K562 (cell line): ENCODE data around the gene RGS7. TPM values are rescaled to one million over a fixed set of nuclear protein-coding genes. Genes with fewer than 3 reads are reported as not detected.

Source experiments
- ATAC-seq: fragments of 200-7000 bp; cut with Tn5 transposase; 3 replicates; pipeline ENCODE4 v1.9.1; 2020; ENCODE audit warnings: moderate library complexity
- BruUV-seq: library from RNA; stranded (reverse); fragments of 400-500 nt; replicated peaks from 2 replicates; lab custom pipeline; 2021; lab: Mats Ljungman, UMichigan
- CTCF ChIA-PET: fragments of 300-600 bp; formaldehyde crosslinking; extraction: SDS; loops from one replicate; lab custom pipeline; 2021; ENCODE audit warnings: low intra/inter-chr PET ratio; lab: Yijun Ruan, JAX
- POLR2A ChIA-PET: fragments of 300-600, 350-650 bp; sonication (Branson Sonifier 250); formaldehyde crosslinking; extraction: SDS; loops from one replicate; lab custom pipeline; 2021; ENCODE audit warnings: antibody characterized with exemption, inconsistent platforms; lab: Yijun Ruan, JAX
- DNase-seq, 4 experiments: peaks; one replicate each; pipeline versions ENCODE4 v3.0.0 to v3.0.0-alpha.2; 2011 to 2018; ENCODE audit warnings: low spot score in 3 of 4, mixed read lengths in 3 of 4; ENCODE audit errors: extremely low read depth in 1 of 4
- FAIRE-seq: peaks from 2 replicates; lab custom pipeline; 2011; peaks lifted over from hg19 to GRCh38; lab: Jason Lieb, UNC
- H2AFZ ChIP-seq: 2 replicates; pipeline ENCODE4 v1.6.0; 2011; ENCODE audit warnings: low read depth, low read length, control low read depth, inconsistent platforms
- H3K27ac ChIP-seq: fragments of 200-600 bp; 3 replicates; pipeline ENCODE4 v1.8.0; 2011; ENCODE audit warnings: low read depth, mild to moderate bottlenecking, control low read depth, inconsistent platforms, low read length, moderate library complexity, mixed read lengths; ENCODE audit errors: extremely low read depth
- H3K27me3 ChIP-seq, 2 experiments: fragments of 300-600 bp in 1 of 2; 2 replicates in 1 of 2; 3 replicates in 1 of 2; pipeline versions ENCODE4 v1.6.0 to v1.8.0; 2011; ENCODE audit warnings: inconsistent platforms in 2 of 2, low read length in 2 of 2, mild to moderate bottlenecking in 1 of 2, mixed read lengths in 1 of 2, moderate library complexity in 1 of 2; ENCODE audit not compliant: control insufficient read depth in 2 of 2, insufficient read depth in 2 of 2
- H3K36me3 ChIP-seq: fragments of 300-600 bp; 3 replicates; pipeline ENCODE4 v1.8.0; 2011; ENCODE audit warnings: mild to moderate bottlenecking, low read length, inconsistent platforms; ENCODE audit not compliant: control insufficient read depth, insufficient read depth
- H3K4me1 ChIP-seq, 2 experiments: fragments of 200-600 bp in 1 of 2; replicated peaks in 1 of 2; 2 replicates in 1 of 2; 3 replicates in 1 of 2; pipeline versions ENCODE4 v1.5.1 to v1.8.0; 2011; ENCODE audit warnings: inconsistent platforms in 2 of 2, low read length in 2 of 2, mild to moderate bottlenecking in 1 of 2, mixed read lengths in 1 of 2, moderate library complexity in 1 of 2; ENCODE audit not compliant: control insufficient read depth in 2 of 2, insufficient read depth in 2 of 2
- H3K4me2 ChIP-seq: 2 replicates; pipeline ENCODE4 v1.6.1; 2011; ENCODE audit warnings: low read length, control low read depth, inconsistent platforms, mixed read lengths; ENCODE audit not compliant: insufficient read depth
- H3K4me3 ChIP-seq: fragments of 200-600 bp; sonication (generic), shearing (Covaris generic); 2 replicates; pipeline ENCODE4 v1.5.1; 2016; ENCODE audit warnings: control low read depth, inconsistent platforms
- H3K79me2 ChIP-seq: fragments of 200-600 bp; 3 replicates; pipeline ENCODE4 v1.8.0; 2011; ENCODE audit warnings: low read length, inconsistent platforms; ENCODE audit not compliant: control insufficient read depth, insufficient read depth
- H3K9ac ChIP-seq, 2 experiments: 2 replicates each; pipeline versions ENCODE4 v1.6.0 to v1.6.1; 2011; ENCODE audit warnings: low read depth in 2 of 2, low read length in 2 of 2, control low read depth in 1 of 2, inconsistent platforms in 1 of 2, mild to moderate bottlenecking in 1 of 2, mixed read lengths in 1 of 2; ENCODE audit not compliant: insufficient read depth in 1 of 2
- H3K9me1 ChIP-seq: one replicate; pipeline ENCODE4 v1.6.0; 2011; ENCODE audit warnings: inconsistent platforms, mild to moderate bottlenecking, low read length, moderate library complexity; ENCODE audit not compliant: control insufficient read depth, insufficient read depth
- H3K9me3 ChIP-seq: replicated peaks from 2 replicates; pipeline ENCODE4 v1.5.1; 2011; ENCODE audit warnings: low read depth, low read length, inconsistent platforms; ENCODE audit not compliant: control insufficient read depth, insufficient read depth
- H4K20me1 ChIP-seq: replicated peaks from 2 replicates; pipeline ENCODE4 v1.6.1; 2011; ENCODE audit warnings: low read length, inconsistent platforms, mixed read lengths; ENCODE audit not compliant: control insufficient read depth, insufficient read depth
- CGGBP1 ChIP-seq: fragments of 250-450 bp; sonication (Bioruptor Pico); IDR thresholded peaks from 2 replicates; pipeline ENCODE4 v1.9.0; 2021; ENCODE audit warnings: mild to moderate bottlenecking
- CTCFL ChIP-seq: IDR thresholded peaks from 2 replicates; pipeline ENCODE4 v1.6.1; 2011; ENCODE audit warnings: borderline replicate concordance, low read depth, mild to moderate bottlenecking, moderate library complexity, low read length; ENCODE audit not compliant: insufficient read depth, poor library complexity, severe bottlenecking
- EGR1 ChIP-seq: fragments of 450-650 bp; conservative IDR thresholded peaks from 2 replicates; pipeline ENCODE4 v1.6.1; 2017; ENCODE audit warnings: mild to moderate bottlenecking
- FOXO4 ChIP-seq: fragments of 450-650 bp; formaldehyde crosslinking; IDR thresholded peaks from 2 replicates; pipeline ENCODE4 v1.4.0; 2020; ENCODE audit warnings: mild to moderate bottlenecking, moderate library complexity
- GTF2E2 ChIP-seq: fragments of 200-800 bp; sonication (Bioruptor generic); IDR thresholded peaks from 2 replicates; pipeline ENCODE4 v1.6.1; 2016; ENCODE audit warnings: missing genetic modification characterization, missing compliant biosample characterization
- NEUROD1 ChIP-seq: fragments of 150-350 bp; IDR thresholded peaks from 2 replicates; pipeline ENCODE4 v1.6.1; 2014; ENCODE audit warnings: borderline replicate concordance, low read length, low read depth; ENCODE audit not compliant: partially characterized antibody
- TRIM28 ChIP-seq: fragments of 450-650 bp; IDR thresholded peaks from 2 replicates; pipeline ENCODE4 v1.6.1; 2017
- USF2 ChIP-seq: sonication (generic); formaldehyde crosslinking; IDR thresholded peaks from 2 replicates; pipeline ENCODE4 v1.5.0; 2020; ENCODE audit warnings: missing genetic modification reagents
- ZBTB2 ChIP-seq: fragments of 450-650 bp; IDR thresholded peaks from 2 replicates; pipeline ENCODE4 v1.6.1; 2016; ENCODE audit warnings: antibody characterized with exemption
- WGBS: fragments of 100-300 bp; shearing (Covaris generic); methylation state at CpG from one replicate; pipeline ENCODE4 v1.1.6; 2016; ENCODE audit warnings: low coverage, mixed read lengths; ENCODE audit not compliant: insufficient coverage; ENCODE audit errors: missing lambda C conversion rate; 5-methylcytosine and 5-hydroxymethylcytosine counted together
- in situ Hi-C: fragments of 300-500 bp; cut with MboI; formaldehyde crosslinking; loops from 4 replicates; pipeline ENCODE4 v1.15.0; 2018; ENCODE audit warnings: inconsistent platforms, mixed read lengths
- intact Hi-C: fragments of 100-400 bp; cut with micrococcal nuclease; formaldehyde crosslinking; loops from 2 replicates; pipeline ENCODE4 v1.14.2; 2022
- polyA plus RNA-seq, 8 experiments: library from polyadenylated mRNA; depleted of rRNA in 4 of 8; stranded (reverse) in 5 of 8; unstranded in 3 of 8; fragments of >200 nt; fragmentation: Nextera tagmentation in 2 of 8; fragmentation: Illumina TruSeq in 1 of 8; extraction: Ambion mirVana in 2 of 8; extraction: Trizol in 1 of 8; gene quantifications; 2 replicates each; pipeline versions ENCODE4 v1.2.1 to v1.2.3, GENCODE V29; 2011 to 2014; ENCODE audit warnings: inconsistent platforms in 1 of 8, missing spikeins in 1 of 8
- total RNA-seq, 7 experiments: library from RNA; depleted of rRNA in 6 of 7; stranded (reverse); fragments of >200 nt in 6 of 7; fragmentation: Illumina TruSeq in 2 of 7; extraction: Trizol in 2 of 7; gene quantifications; 2 replicates each; pipeline versions ENCODE4 v1.2.1 to v1.2.3, GENCODE V29; 2011 to 2021; ENCODE audit warnings: low replicate concordance in 1 of 7

The RGS7 gene
- total and polyA plus RNA-seq, 9 of the 15 experiments (the other 6 are each of a cell fraction or from before 2014, with no cell fraction given) = not detected

GRCh38 chr1:241330619-241331327 is 26.2 kb downstream of the RGS7 start:
- H3K4me2 ChIP-seq = no peak overlapping the region
- no peak overlapping the region for H3K4me3 ChIP-seq
- no peaks in the 10 kb centered on the region for H3K9me1 ChIP-seq
- ATAC-seq (no peak), DNase-seq (no peak), FAIRE-seq (no peak)
- H3K4me1 ChIP-seq = no peaks in the 10 kb centered on the region
- in situ Hi-C loops = no loop called here
- BruUV-seq = no TSS peak
- POLR2A ChIA-PET = no interaction called here
- CTCF ChIA-PET = no interaction called here
- intact Hi-C loops = no loop called here
- H3K9ac ChIP-seq = no peak overlapping the region
- no peaks in the 10 kb centered on the region for H3K79me2 ChIP-seq
- H3K27me3 ChIP-seq = no peaks in the 10 kb centered on the region
- no peaks in the 10 kb centered on the region for H4K20me1 ChIP-seq
- no peak overlapping the region for H3K27ac ChIP-seq
- no peaks in the 10 kb centered on the region for H3K36me3 ChIP-seq
- peaks cover 3% of the 10 kb centered on the region; the same call in 1 of the 2 replicates for H3K9me3 ChIP-seq
- TF ChIP-seq USF2 (CRISPR knock-in tag) (no peak), NEUROD1 (no peak), EGR1 (no peak), FOXO4 (CRISPR knock-in tag) (no peak), CGGBP1 (no peak), TRIM28 (no peak), GTF2E2 (tag) (no peak), ZBTB2 (no peak), CTCFL (no peak)
- WGBS = 0% methylated on average over 1 of the region's 1 CpG
- H2AFZ ChIP-seq = no peak overlapping the region
